GM15510 (cell line): ENCODE data around the gene NT5DC1.

ENCODE experiments used
- POLR2A ChIP-seq: IDR thresholded peaks from 3 replicates; pipeline ENCODE4 v1.6.1; 2011; ENCODE audit warnings: borderline replicate concordance; ENCODE audit not compliant: insufficient read length; ENCODE audit errors: extremely low read depth

The NT5DC1 gene

DNA sequence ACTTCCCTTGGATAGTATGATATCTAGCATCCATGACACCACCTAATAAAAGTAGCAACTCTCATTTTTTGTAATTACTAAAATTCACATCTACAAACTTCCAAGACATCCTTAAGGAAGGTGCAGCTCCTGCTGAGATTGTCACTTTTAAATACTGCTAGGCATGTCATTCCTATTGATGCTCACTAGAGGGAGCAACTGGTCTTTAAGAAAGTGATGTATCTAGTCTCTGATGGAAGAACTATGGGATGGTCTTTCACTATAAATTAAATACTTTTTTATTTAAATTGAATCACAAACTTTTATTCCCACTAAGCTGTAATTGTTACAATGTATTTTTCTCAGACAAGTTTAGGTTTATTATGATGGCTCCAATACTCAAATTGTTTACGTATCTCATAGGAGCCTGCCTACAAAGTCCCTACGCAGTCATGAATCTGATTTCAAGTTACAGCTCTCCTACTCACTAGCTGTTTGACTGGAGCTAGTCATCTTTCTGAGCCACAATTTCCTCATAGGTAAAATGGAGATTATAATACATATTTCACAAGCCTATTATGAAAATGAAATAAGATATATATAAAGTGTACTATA, 187.1 kb downstream of the NT5DC1 start:
- no peak for TF ChIP-seq POLR2A

- no peak for TF ChIP-seq POLR2A
These were observed 189.2 kb downstream of the NT5DC1 start for GRCh38 chr6:116289876-116290275.

- no peak for TF ChIP-seq POLR2A
These were observed 190.1 kb downstream of the NT5DC1 start for GRCh38 chr6:116290799-116291198.

DNA sequence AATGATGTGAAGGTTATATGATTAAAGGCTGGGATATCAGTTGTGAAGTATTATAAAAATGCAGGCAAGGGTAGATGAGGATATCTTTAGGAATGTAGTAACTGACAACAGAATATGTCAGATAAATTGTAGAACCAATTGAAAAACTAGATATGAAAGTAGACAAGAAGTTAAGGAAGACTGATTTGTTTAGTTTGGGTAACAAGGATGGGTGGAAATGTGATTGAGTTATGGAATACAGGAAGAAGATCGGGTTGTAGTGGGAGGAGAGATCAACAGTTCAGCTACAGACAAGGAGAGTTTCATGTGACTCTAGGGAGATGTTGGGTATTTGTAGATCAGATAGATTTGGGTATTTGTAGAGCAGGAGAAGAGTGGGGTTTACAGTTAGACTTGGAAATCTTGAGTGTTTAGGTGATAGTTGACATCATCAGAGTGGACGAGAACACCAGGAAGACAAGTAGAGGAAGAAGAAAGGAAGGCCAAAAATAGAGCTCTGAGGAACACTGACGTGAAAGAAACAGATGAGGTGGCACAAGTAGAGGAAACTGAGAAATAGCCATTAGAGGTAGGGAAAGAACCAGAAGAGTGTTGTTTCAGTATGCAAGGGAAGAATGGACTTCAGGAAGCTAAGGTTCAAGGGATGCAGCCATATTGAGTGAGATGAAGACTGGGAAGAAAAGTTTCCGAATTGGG, 191.2 kb downstream of the NT5DC1 start:
- no peak for TF ChIP-seq POLR2A

- TF ChIP-seq POLR2A: no peak
These were observed 191.9 kb downstream of the NT5DC1 start for GRCh38 chr6:116292553-116292952.

GRCh38 chr6:116298273-116298672, 197.6 kb downstream of the NT5DC1 start:
- no peak for TF ChIP-seq POLR2A

GRCh38 chr6:116298973-116299372, 198.3 kb downstream of the NT5DC1 start:
- TF ChIP-seq POLR2A: no peak
